H1 (cell line): Measurements from ENCODE around the gene KCNMA1. TPM values are rescaled to one million over a fixed set of nuclear protein-coding genes. Genes with fewer than 3 reads are reported as not detected.

ENCODE experiments used
- CTCF ChIA-PET: fragments of 300-600 bp; sonication (Branson Sonifier 250); formaldehyde crosslinking; loops from one replicate; lab custom pipeline; 2021; ENCODE audit not compliant: partially characterized antibody; lab: Charles Lee
- POLR2A ChIA-PET: fragments of 300-600 bp; sonication (Branson Sonifier 250); formaldehyde crosslinking; loops from one replicate; lab custom pipeline; 2021; ENCODE audit warnings: inconsistent platforms; ENCODE audit not compliant: partially characterized antibody; lab: Charles Lee
- DNase-seq, 2 experiments: peaks; one replicate each; pipeline versions ENCODE4 v3.0.0 to v3.0.0-alpha.2; 2010 to 2022; ENCODE audit warnings: low spot score in 2 of 2, low read depth in 1 of 2, mixed read lengths in 1 of 2
- FAIRE-seq: peaks from 2 replicates; lab custom pipeline; 2011; peaks lifted over from hg19 to GRCh38; lab: Jason Lieb, UNC
- H2AFZ ChIP-seq: 2 replicates; pipeline ENCODE4 v1.8.1; 2012; ENCODE audit warnings: low read length, inconsistent platforms
- H2AK5ac ChIP-seq: 2 replicates; pipeline ENCODE4 v1.6.1; 2013; ENCODE audit warnings: low read depth, low read length
- H2BK120ac ChIP-seq: replicated peaks from 2 replicates; pipeline ENCODE3; 2013; ENCODE audit warnings: low read depth, low read length, inconsistent platforms
- H2BK12ac ChIP-seq: 2 replicates; pipeline ENCODE4 v1.6.1; 2013; ENCODE audit warnings: low read depth, low read length
- H2BK15ac ChIP-seq: 2 replicates; pipeline ENCODE4 v1.6.1; 2013; ENCODE audit warnings: low read length
- H2BK20ac ChIP-seq: 2 replicates; pipeline ENCODE4 v1.6.1; 2013; ENCODE audit warnings: low read length
- H2BK5ac ChIP-seq: 2 replicates; pipeline ENCODE4 v1.6.1; 2013; ENCODE audit warnings: low read depth, low read length
- H3K14ac ChIP-seq: 2 replicates; pipeline ENCODE4 v1.6.1; 2013; ENCODE audit warnings: inconsistent platforms; ENCODE audit not compliant: insufficient read length
- H3K18ac ChIP-seq: 2 replicates; pipeline ENCODE4 v1.6.1; 2013; ENCODE audit warnings: low read length; ENCODE audit errors: extremely low read depth
- H3K23ac ChIP-seq: 2 replicates; pipeline ENCODE4 v1.6.1; 2013; ENCODE audit warnings: inconsistent platforms; ENCODE audit not compliant: insufficient read length
- H3K23me2 ChIP-seq: 2 replicates; pipeline ENCODE4 v1.6.1; 2013; ENCODE audit warnings: low read depth, low read length
- H3K27ac ChIP-seq: 2 replicates; pipeline ENCODE4 v1.6.1; 2011; ENCODE audit warnings: low read depth, low read length, inconsistent platforms
- H3K27me3 ChIP-seq, 4 experiments: replicated peaks in 1 of 4; 1 replicate in 1 of 4; 2 replicates in 3 of 4; pipeline versions ENCODE4 v1.6.1 to v1.8.1; 2011 to 2013; ENCODE audit warnings: low read length in 3 of 4, mild to moderate bottlenecking in 3 of 4, inconsistent platforms in 2 of 4, mixed read lengths in 2 of 4, moderate library complexity in 1 of 4; ENCODE audit not compliant: control insufficient read depth in 3 of 4, insufficient read depth in 3 of 4; ENCODE audit errors: extremely low read depth in 1 of 4
- H3K36me3 ChIP-seq, 4 experiments: 2 replicates each; pipeline versions ENCODE4 v1.6.1 to v1.8.1; 2011 to 2013; ENCODE audit warnings: mild to moderate bottlenecking in 4 of 4, low read length in 3 of 4, moderate library complexity in 2 of 4, control low read depth in 1 of 4, inconsistent platforms in 1 of 4; ENCODE audit not compliant: insufficient read depth in 4 of 4, control insufficient read depth in 2 of 4
- H3K4ac ChIP-seq: replicated peaks from 2 replicates; pipeline ENCODE3; 2013; ENCODE audit warnings: low read length, low read depth, mixed read lengths, inconsistent platforms; ENCODE audit not compliant: insufficient read length
- H3K4me1 ChIP-seq, 4 experiments: replicated peaks in 1 of 4; 1 replicate in 1 of 4; 2 replicates in 3 of 4; pipeline versions ENCODE4 v1.6.1 to v1.8.1; 2011 to 2013; ENCODE audit warnings: low read length in 3 of 4, inconsistent platforms in 2 of 4, mixed read lengths in 1 of 4; ENCODE audit not compliant: insufficient read depth in 4 of 4, control insufficient read depth in 3 of 4
- H3K4me2 ChIP-seq, 2 experiments: 2 replicates each; pipeline versions ENCODE4 v1.6.1 to v1.8.1; 2011 to 2013; ENCODE audit warnings: low read depth in 2 of 2, low read length in 2 of 2, control low read depth in 1 of 2, inconsistent platforms in 1 of 2, mild to moderate bottlenecking in 1 of 2; ENCODE audit not compliant: insufficient read depth in 1 of 2
- H3K4me3 ChIP-seq, 4 experiments: fragments of 200-600, 300-600 bp in 1 of 4; sonication (generic), shearing (Covaris generic), sonication (Bioruptor Twin) in 1 of 4; 2 replicates each; pipeline versions ENCODE4 v1.5.1 to v1.8.1; 2011 to 2016; ENCODE audit warnings: low read length in 4 of 4, low read depth in 3 of 4, control low read depth in 2 of 4, inconsistent platforms in 2 of 4, mild to moderate bottlenecking in 2 of 4, mixed read lengths in 1 of 4, moderate library complexity in 1 of 4; ENCODE audit not compliant: insufficient read depth in 2 of 4; ENCODE audit errors: extremely low read depth in 1 of 4
- H3K56ac ChIP-seq: replicated peaks from 2 replicates; pipeline ENCODE3; 2013; ENCODE audit warnings: low read depth, mild to moderate bottlenecking, mixed read lengths, low read length, inconsistent platforms; ENCODE audit not compliant: insufficient read length
- H3K79me1 ChIP-seq: 2 replicates; pipeline ENCODE4 v1.6.1; 2013; ENCODE audit warnings: low read depth, low read length, control low read depth
- H3K79me2 ChIP-seq, 2 experiments: 2 replicates each; pipeline versions ENCODE4 v1.6.1 to v1.8.1; 2012 to 2013; ENCODE audit warnings: low read length in 2 of 2, mild to moderate bottlenecking in 2 of 2, inconsistent platforms in 1 of 2; ENCODE audit not compliant: insufficient read depth in 2 of 2, control insufficient read depth in 1 of 2
- H3K9ac ChIP-seq, 4 experiments: replicated peaks in 1 of 4; 1 replicate in 1 of 4; 2 replicates in 3 of 4; pipeline versions ENCODE4 v1.6.1 to v1.8.1; 2011 to 2013; ENCODE audit warnings: low read depth in 3 of 4, low read length in 3 of 4, control low read depth in 2 of 4, mild to moderate bottlenecking in 2 of 4, moderate library complexity in 2 of 4, inconsistent platforms in 1 of 4; ENCODE audit errors: extremely low read depth in 1 of 4
- H3K9me3 ChIP-seq, 2 experiments: 2 replicates each; pipeline versions ENCODE4 v1.6.1 to v1.8.1; 2012 to 2013; ENCODE audit warnings: mild to moderate bottlenecking in 2 of 2, moderate library complexity in 2 of 2, control low read depth in 1 of 2, inconsistent platforms in 1 of 2, low read depth in 1 of 2, low read length in 1 of 2, mixed read lengths in 1 of 2; ENCODE audit not compliant: insufficient read depth in 2 of 2
- H4K20me1 ChIP-seq, 2 experiments: replicated peaks in 1 of 2; 2 replicates each; pipeline versions ENCODE3 to v1.8.1; 2011 to 2013; ENCODE audit warnings: inconsistent platforms in 2 of 2, low read length in 2 of 2, mild to moderate bottlenecking in 1 of 2; ENCODE audit not compliant: insufficient read depth in 2 of 2, control insufficient read depth in 1 of 2
- H4K5ac ChIP-seq: 2 replicates; pipeline ENCODE4 v1.6.1; 2013; ENCODE audit warnings: low read length, low read depth, mixed read lengths, inconsistent platforms; ENCODE audit not compliant: insufficient read length
- H4K8ac ChIP-seq: 2 replicates; pipeline ENCODE4 v1.8.0; 2013; ENCODE audit warnings: mild to moderate bottlenecking, moderate library complexity, low read length, inconsistent platforms; ENCODE audit not compliant: insufficient read depth; ENCODE audit errors: extremely low read depth
- H4K91ac ChIP-seq: replicated peaks from 2 replicates; pipeline ENCODE3; 2013; ENCODE audit warnings: low read length, mixed read lengths, inconsistent platforms; ENCODE audit not compliant: insufficient read length
- CREB1 ChIP-seq: IDR thresholded peaks from 2 replicates; pipeline ENCODE4 v1.6.1; 2012; ENCODE audit warnings: inconsistent platforms
- EZH2 ChIP-seq: fragments of 200-600 bp; sonication (generic); IDR thresholded peaks from 2 replicates; pipeline ENCODE4 v1.7.1; 2012; ENCODE audit warnings: low read depth, mild to moderate bottlenecking, moderate library complexity, low read length, inconsistent platforms; ENCODE audit not compliant: severe bottlenecking
- WGBS, 2 experiments: shearing (Covaris generic) in 1 of 2; methylation state at CpG; one replicate each; pipeline versions ENCODE4 v1.1.6 to v1.1.7; 2013 to 2015; ENCODE audit warnings: low lambda C conversion rate in 2 of 2, mixed read lengths in 2 of 2, inconsistent platforms in 1 of 2, low coverage in 1 of 2, missing lambda C conversion rate in 1 of 2; ENCODE audit not compliant: insufficient replicate concordance in 2 of 2, insufficient coverage in 1 of 2, insufficient read length in 1 of 2; ENCODE audit errors: extremely low coverage in 1 of 2, missing lambda C conversion rate in 1 of 2; 5-methylcytosine and 5-hydroxymethylcytosine counted together
- polyA plus RNA-seq, 7 experiments: library from polyadenylated mRNA; depleted of rRNA in 3 of 7; stranded (reverse) in 5 of 7; unstranded in 2 of 7; fragments of >200 nt in 5 of 7; fragments of 200-250 nt in 2 of 7; gene quantifications; 1 replicate in 5 of 7; 2 replicates in 1 of 7; 4 replicates in 1 of 7; pipeline versions ENCODE4 v1.2.1 to v1.2.3, GENCODE V29; 2011 to 2013; ENCODE audit warnings: missing spikeins in 2 of 7, mixed read lengths in 2 of 7
- total RNA-seq: library from RNA; stranded (reverse); fragmentation: NEBNext Ultra II Directional; extraction: Animal tissue kit (Norgen Biotek cat#: 25700); gene quantifications from 2 replicates; pipeline ENCODE4 v1.2.1, GENCODE V29; 2021
- TF ChIP-seq, protein P1 (sequence below): IDR thresholded peaks from 2 replicates; pipeline ENCODE4 v1.6.1; 2012; ENCODE audit warnings: low read length, inconsistent platforms

Gene KCNMA1
- total and polyA plus RNA-seq, 2 of the 8 experiments (the other 6 are each of a cell fraction or from before 2014, with no cell fraction given), result 10.2 to 11.1 TPM

DNA sequence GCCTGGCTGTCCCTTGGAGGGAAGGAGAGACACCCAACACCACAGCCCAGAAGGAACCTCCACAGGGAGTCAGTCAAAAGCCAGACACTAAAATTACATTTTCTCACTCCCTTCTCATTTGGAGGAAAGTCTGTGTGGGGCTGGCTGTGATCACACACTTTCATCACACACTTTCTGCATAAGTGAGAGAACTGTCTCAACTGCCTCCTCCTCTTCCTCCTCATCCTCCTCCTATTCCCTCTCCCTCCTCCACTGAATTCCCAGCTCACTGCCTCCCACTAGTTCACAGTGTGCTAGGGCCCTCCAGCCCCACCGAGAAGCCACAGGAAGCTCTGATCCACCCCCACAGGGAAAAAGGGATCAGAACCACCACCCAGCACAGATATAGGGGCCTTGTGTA is 91.6 kb downstream of the KCNMA1 start:
- 60% methylated on average over 1 of the region's 1 CpG; no CpG with 5 or more reads in 1 of the 2 experiments for WGBS, 2 experiments
- H2BK12ac ChIP-seq, result no peak overlapping the region
- H2BK5ac ChIP-seq, result no peak overlapping the region
- H3K23me2 ChIP-seq, result no peaks in the 10 kb centered on the region
- H3K27me3 ChIP-seq, result no peaks in the 10 kb centered on the region
- H2AK5ac ChIP-seq, result no peak overlapping the region
- no peaks in the 10 kb centered on the region for H3K36me3 ChIP-seq
- no peak overlapping the region for H3K56ac ChIP-seq
- H3K18ac ChIP-seq, result no peak overlapping the region
- no peak overlapping the region for H3K27ac ChIP-seq
- no peaks in the 10 kb centered on the region for H3K9me3 ChIP-seq
- H3K4me2 ChIP-seq, result no peak overlapping the region
- POLR2A ChIA-PET, result no interaction called here
- no peak overlapping the region for H3K9ac ChIP-seq
- H3K4me1 ChIP-seq, result 0 out of 7 replicates have a peak, but pooled peaks cover 0 to 4% (median 0%) of the 10 kb centered on the region in 4 experiments
- CTCF ChIA-PET, result interaction anchor here (1.2 to 2.1 kb wide), 2 partner anchors 11 to 41 kb away, joined by 3 to 8 read pairs; no protein-coding TSS in a partner anchor
- H2BK120ac ChIP-seq, result no peak overlapping the region
- H4K20me1 ChIP-seq, result no peaks in the 10 kb centered on the region
- no peak for DNase-seq
- no peak overlapping the region for H2BK15ac ChIP-seq
- FAIRE-seq, result no peak
- TF ChIP-seq EZH2 (no peak), CREB1 (no peak)
- TF ChIP-seq, protein P1, sequence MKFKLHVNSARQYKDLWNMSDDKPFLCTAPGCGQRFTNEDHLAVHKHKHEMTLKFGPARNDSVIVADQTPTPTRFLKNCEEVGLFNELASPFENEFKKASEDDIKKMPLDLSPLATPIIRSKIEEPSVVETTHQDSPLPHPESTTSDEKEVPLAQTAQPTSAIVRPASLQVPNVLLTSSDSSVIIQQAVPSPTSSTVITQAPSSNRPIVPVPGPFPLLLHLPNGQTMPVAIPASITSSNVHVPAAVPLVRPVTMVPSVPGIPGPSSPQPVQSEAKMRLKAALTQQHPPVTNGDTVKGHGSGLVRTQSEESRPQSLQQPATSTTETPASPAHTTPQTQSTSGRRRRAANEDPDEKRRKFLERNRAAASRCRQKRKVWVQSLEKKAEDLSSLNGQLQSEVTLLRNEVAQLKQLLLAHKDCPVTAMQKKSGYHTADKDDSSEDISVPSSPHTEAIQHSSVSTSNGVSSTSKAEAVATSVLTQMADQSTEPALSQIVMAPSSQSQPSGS, result no peak
- no peaks in the 10 kb centered on the region for H3K79me2 ChIP-seq
- H4K8ac ChIP-seq, result no peak overlapping the region
- H4K91ac ChIP-seq, result no peak overlapping the region
- no peak overlapping the region for H3K4me3 ChIP-seq
- no peak overlapping the region for H2BK20ac ChIP-seq
- H3K79me1 ChIP-seq, result no peaks in the 10 kb centered on the region
- H4K5ac ChIP-seq, result no peak overlapping the region
- no peak overlapping the region for H3K4ac ChIP-seq
- H3K14ac ChIP-seq, result no peak overlapping the region
- no peak overlapping the region for H2AFZ ChIP-seq
- H3K23ac ChIP-seq, result no peak overlapping the region
